Right atrium auricular region (tissue), 2 donors: Measurements from ENCODE around the gene TLL1. TPM values are rescaled to one million over a fixed set of nuclear protein-coding genes. Genes with fewer than 3 reads are reported as not detected.

Experiments
- DNase-seq: peaks from one replicate; pipeline ENCODE4 v3.0.0-alpha.2; 2019; ENCODE audit warnings: low spot score
- H3K27ac ChIP-seq, 2 donors: fragments of 200-600 bp; sonication (generic); 1 replicate in 1 of 2; 2 replicates in 1 of 2; pipeline ENCODE4 v1.5.1; 2016 to 2019
- H3K27me3 ChIP-seq, 2 donors: fragments of 200-600 bp; sonication (generic); one replicate each; pipeline versions ENCODE4 v1.5.1 to v1.6.0; 2017 to 2019
- H3K36me3 ChIP-seq: fragments of 200-600 bp; sonication (generic); one replicate; pipeline ENCODE4 v1.5.1; 2016
- H3K4me1 ChIP-seq, 2 donors: fragments of 200-600 bp; sonication (generic); one replicate each; pipeline versions ENCODE4 v1.5.1 to v1.6.0; 2017 to 2019
- H3K4me3 ChIP-seq, 2 donors: fragments of 200-600 bp; sonication (generic); 1 replicate in 1 of 2; 2 replicates in 1 of 2; pipeline ENCODE4 v1.5.1; 2017 to 2019; ENCODE audit warnings: mild to moderate bottlenecking in 1 of 2, moderate library complexity in 1 of 2
- H3K9me3 ChIP-seq, 2 donors: fragments of 200-600 bp; sonication (generic); one replicate each; pipeline ENCODE4 v1.5.1; 2019
- total RNA-seq, 2 donors: library from RNA; depleted of rRNA; stranded (reverse); fragments of >200 nt; gene quantifications; one replicate each; pipeline ENCODE4 v1.1.0, GENCODE V29; 2016
- TF ChIP-seq, protein P1 (sequence below), 2 donors: fragments of 200-600 bp; sonication (generic); IDR thresholded peaks; one replicate each; pipeline ENCODE4 v1.5.1; 2019; ENCODE audit warnings: antibody characterized with exemption in 2 of 2

Gene TLL1
- total RNA-seq, 2 donors from 2014 or later: 1.7 to 4.4 TPM

DNA sequence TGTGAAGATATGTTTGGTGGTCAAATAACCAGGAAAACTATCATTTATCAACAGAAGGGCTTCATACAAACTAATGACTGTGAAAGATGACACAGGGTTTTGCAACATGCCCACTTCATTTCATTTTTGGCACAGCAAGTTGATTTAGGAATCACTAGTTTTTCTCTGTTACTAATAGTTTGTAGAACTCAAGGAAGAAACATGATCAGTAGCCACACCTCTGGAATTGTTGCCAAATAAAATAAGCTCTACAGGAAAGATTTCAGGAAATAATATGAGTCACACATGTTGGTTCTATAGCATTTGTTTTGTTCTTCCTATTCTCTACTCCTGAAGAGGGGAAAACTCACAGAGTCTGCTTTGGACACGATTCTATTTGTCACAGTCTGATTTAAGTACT lies 255.4 kb downstream of the TLL1 start:
- Histone ChIP-seq H3K9me3 (no peaks in the 10 kb centered on the region), H3K27me3 (no peaks in the 10 kb centered on the region), H3K36me3 (no peaks in the 10 kb centered on the region), H3K27ac (no peak overlapping the region), H3K4me3 (no peak overlapping the region), H3K4me1 (no peaks in the 10 kb centered on the region)
- no peak for DNase-seq
- TF ChIP-seq, protein P1, sequence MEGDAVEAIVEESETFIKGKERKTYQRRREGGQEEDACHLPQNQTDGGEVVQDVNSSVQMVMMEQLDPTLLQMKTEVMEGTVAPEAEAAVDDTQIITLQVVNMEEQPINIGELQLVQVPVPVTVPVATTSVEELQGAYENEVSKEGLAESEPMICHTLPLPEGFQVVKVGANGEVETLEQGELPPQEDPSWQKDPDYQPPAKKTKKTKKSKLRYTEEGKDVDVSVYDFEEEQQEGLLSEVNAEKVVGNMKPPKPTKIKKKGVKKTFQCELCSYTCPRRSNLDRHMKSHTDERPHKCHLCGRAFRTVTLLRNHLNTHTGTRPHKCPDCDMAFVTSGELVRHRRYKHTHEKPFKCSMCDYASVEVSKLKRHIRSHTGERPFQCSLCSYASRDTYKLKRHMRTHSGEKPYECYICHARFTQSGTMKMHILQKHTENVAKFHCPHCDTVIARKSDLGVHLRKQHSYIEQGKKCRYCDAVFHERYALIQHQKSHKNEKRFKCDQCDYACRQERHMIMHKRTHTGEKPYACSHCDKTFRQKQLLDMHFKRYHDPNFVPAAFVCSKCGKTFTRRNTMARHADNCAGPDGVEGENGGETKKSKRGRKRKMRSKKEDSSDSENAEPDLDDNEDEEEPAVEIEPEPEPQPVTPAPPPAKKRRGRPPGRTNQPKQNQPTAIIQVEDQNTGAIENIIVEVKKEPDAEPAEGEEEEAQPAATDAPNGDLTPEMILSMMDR (IDR thresholded peaks at IDR 0.05): no peak

DNA sequence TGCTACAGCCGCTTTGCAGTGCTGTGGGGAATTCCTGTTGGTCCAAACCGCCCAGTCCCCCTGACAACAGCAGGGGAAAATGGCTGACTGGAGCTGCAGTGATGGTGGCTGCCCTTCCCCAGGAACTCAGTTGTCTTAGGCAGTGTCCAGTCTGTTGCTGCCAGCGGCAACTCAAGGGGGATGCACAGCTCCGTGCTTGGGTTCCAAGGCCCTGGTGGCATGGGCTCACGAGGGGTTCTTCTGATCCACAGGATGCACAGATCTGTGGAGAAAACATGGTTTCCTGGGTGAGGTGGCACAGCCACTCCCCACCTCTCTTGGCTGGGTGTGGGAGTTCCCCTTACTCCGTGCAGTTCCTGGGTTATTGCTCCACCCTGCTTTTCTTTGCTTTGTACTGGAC lies 261.2 kb downstream of the TLL1 start:
- Histone ChIP-seq H3K27me3 (no peaks in the 10 kb centered on the region), H3K4me3 (no peak overlapping the region), H3K9me3 (no peaks in the 10 kb centered on the region), H3K27ac (no peak overlapping the region), H3K4me1 (no peaks in the 10 kb centered on the region), H3K36me3 (no peaks in the 10 kb centered on the region)
- DNase-seq: no peak
- TF ChIP-seq, protein P1 (IDR thresholded peaks at IDR 0.05): no peak

DNA sequence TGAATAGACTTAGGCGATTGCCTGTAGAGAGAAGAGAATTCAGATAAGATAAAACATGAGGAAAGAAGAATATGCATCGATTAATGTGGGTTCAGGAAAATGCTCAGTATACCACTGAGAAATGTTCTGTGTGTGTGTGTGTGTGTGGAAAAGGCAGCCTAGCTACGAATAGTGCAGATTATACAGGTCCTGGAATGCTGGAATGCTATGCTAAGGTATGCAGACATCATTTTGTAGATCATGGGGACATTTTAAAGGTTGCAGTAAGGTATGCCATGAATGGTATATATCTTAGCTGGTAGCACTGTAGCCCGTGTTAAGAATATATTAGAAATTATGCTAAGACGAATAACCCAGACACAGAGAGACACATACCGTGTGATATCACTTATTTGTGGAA lies 267.9 kb downstream of the TLL1 start:
- Histone ChIP-seq H3K27me3 (no peaks in the 10 kb centered on the region), H3K4me1 (no peaks in the 10 kb centered on the region), H3K27ac (no peak overlapping the region), H3K36me3 (no peaks in the 10 kb centered on the region), H3K9me3 (no peaks in the 10 kb centered on the region), H3K4me3 (no peak overlapping the region)
- TF ChIP-seq, protein P1 (IDR thresholded peaks at IDR 0.05): no peak
- no peak for DNase-seq

GRCh38 chr4:166143227-166143626 lies 270.2 kb downstream of the TLL1 start:
- TF ChIP-seq, protein P1 (IDR thresholded peaks at IDR 0.05): no peak
- Histone ChIP-seq H3K4me3 (no peak overlapping the region), H3K9me3 (no peaks in the 10 kb centered on the region), H3K27me3 (no peaks in the 10 kb centered on the region), H3K36me3 (no peaks in the 10 kb centered on the region), H3K4me1 (no peaks in the 10 kb centered on the region), H3K27ac (no peak overlapping the region)
- no peak for DNase-seq

DNA sequence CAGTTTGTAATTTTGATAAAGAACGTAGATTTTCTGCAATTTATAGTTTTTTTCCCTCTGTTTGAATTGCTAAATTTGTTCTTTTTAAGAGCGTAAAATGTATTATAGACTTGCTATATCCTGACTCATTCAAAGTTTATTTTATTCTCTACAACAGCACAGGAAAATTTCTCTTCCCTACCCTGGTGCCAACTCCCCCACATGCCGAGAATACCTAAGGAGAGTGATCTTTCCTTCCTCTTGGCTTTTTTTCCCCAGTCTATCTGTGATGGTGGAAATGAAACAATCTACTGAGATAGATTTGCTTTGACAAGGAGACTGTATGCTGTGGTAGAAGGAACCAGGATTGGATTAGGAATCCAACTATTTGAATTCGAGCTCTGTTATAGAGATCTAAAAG lies 271.6 kb downstream of the TLL1 start:
- no peaks in the 10 kb centered on the region for H3K27me3 ChIP-seq
- no peak for DNase-seq
- H3K4me3 ChIP-seq: no peak overlapping the region
- TF ChIP-seq, protein P1 (IDR thresholded peaks at IDR 0.05): no peak
- no peak overlapping the region for H3K27ac ChIP-seq
- H3K36me3 ChIP-seq: no peaks in the 10 kb centered on the region
- no peaks in the 10 kb centered on the region for H3K4me1 ChIP-seq
- H3K9me3 ChIP-seq: no peaks in the 10 kb centered on the region

DNA sequence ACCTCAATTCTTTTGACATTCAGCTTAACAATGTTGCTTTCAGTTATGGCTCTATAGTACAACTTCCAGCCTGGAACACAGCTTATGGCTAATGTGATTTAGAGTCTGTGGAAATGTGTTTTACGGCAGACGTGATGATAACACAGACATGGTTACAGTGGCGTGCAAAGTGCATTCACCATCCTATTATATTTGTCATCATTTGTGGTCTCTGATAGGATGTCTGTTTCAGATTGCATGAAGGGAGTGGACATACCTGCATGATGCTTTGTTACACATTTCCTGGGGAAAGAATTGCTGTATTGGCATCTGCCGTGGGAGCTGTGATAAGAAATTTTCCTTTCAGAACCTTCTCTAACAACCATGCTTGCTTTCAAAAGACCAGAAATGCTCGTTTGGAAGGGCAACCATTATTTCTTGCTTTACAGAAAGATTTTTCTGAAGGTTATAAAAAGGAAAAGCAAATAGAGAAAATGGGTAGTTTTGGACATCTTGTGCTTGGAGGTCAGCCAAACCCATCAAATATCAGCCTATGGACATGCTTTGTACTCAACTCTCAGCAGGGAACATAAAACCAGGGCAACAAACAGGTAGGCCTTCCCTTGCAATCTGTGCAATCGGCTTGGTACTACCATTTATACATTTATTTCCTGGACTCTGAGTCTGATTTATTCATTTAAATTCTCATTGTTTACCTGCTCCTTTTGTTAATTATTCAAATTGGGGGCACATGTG lies 273.9 kb downstream of the TLL1 start:
- Histone ChIP-seq H3K4me1 (no peaks in the 10 kb centered on the region), H3K9me3 (no peaks in the 10 kb centered on the region), H3K27me3 (no peaks in the 10 kb centered on the region), H3K36me3 (no peaks in the 10 kb centered on the region), H3K27ac (no peak overlapping the region), H3K4me3 (no peak overlapping the region)
- TF ChIP-seq, protein P1 (IDR thresholded peaks at IDR 0.05): no peak
- no peak for DNase-seq
